ENCODE measurements around the gene NAT9. TPM values are rescaled to one million over a fixed set of nuclear protein-coding genes. Genes with fewer than 3 reads are reported as not detected.

The NAT9 gene
- total RNA-seq, 1 experiment from 2014 or later, result 63.5 TPM

DNA sequence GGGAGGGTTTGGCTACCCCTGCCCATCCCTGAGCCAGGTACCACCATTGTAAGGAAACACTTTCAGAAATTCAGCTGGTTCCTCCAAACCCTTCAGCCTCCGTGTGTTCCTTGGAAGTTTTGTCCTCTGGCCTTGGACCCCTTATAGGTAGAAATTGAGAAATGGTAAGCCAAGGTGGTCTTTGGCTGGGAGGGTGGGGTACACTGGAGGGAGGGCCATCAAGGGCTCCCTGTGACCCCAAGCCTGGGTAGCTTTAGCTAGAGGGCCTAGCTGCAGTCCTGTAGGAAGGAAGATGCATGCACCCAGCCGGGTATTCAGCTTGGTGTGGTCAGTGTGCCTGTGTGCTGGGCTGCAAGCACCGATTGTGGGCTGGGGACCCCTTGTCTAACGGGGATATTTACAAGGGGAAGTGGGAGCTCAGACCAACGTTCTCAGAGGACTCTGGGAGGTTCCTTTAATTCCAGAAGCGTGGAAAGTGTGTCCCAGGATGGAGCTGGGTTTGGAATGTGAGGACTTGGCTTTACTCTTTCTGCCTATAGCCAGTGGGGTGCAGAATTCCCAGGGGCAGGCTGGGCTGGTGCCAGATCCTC lies 6.8 kb downstream of the NAT9 start:
- Mint-ChIP-seq H3K4me3 (no peak overlapping the region), H3K27ac (peak overlapping the region in 1 of 3 experiments; percentile 77; a peak in 1 of 7 replicates), H3K36me3 (ENCODE audit: insufficient read depth in 1 of 3, low read depth in 3 of 3) (peaks cover 33 to 66% (median 63%) of the 10 kb centered on the region in 3 experiments; a peak in 6 of 7 replicates), H3K4me1 (peaks cover 9 to 23% of the 10 kb centered on the region in 2 experiments), H3K9me3 (no peaks in the 10 kb centered on the region), H3K27me3 (ENCODE audit: low read depth) (no peaks in the 10 kb centered on the region)
- no peak overlapping the region for H3K4me2 ChIP-seq (ENCODE audit: insufficient read depth, insufficient read length, low read length)
- H4K8ac ChIP-seq (replicated peaks; ENCODE audit: insufficient read length, low read depth, low read length), result no peak overlapping the region
- H3K79me2 ChIP-seq (ENCODE audit: insufficient read depth, low read length), result no peaks in the 10 kb centered on the region
- no peak overlapping the region for H2BK15ac ChIP-seq (ENCODE audit: low read depth, low read length)
- no peak for TF ChIP-seq CTCF (conservative IDR thresholded peaks at IDR 0.05)
- no peak overlapping the region for H3K23ac ChIP-seq (ENCODE audit: insufficient read length, low read depth, low read length)
- H3K4me1 ChIP-seq (ENCODE audit: insufficient read depth, low read length), result no peaks in the 10 kb centered on the region
- no peaks in the 10 kb centered on the region for H4K20me1 ChIP-seq (ENCODE audit: control insufficient read depth, insufficient read depth, insufficient read length)
- H2AFZ ChIP-seq (ENCODE audit: low read length), result no peak overlapping the region
- no peak overlapping the region for H3K14ac ChIP-seq (ENCODE audit: insufficient read depth, low read length)
- H4K5ac ChIP-seq (ENCODE audit: insufficient read length, low read depth, low read length), result no peak overlapping the region
- H3K27ac ChIP-seq (ENCODE audit: insufficient read length, low read depth, low read length), result no peak overlapping the region
- H2BK5ac ChIP-seq (ENCODE audit: insufficient read length, low read length), result no peak overlapping the region
- no peak overlapping the region for H3K18ac ChIP-seq (ENCODE audit: insufficient read length, low read depth, low read length)
- H3K9me3 ChIP-seq (ENCODE audit: control insufficient read depth, low read depth, low read length), result no peaks in the 10 kb centered on the region
- no peak overlapping the region for H3K4ac ChIP-seq (ENCODE audit: low read depth, low read length)
- H3K23me2 ChIP-seq (ENCODE audit: insufficient read length, low read depth, low read length, poor library complexity, severe bottlenecking), result no peaks in the 10 kb centered on the region
- no peaks in the 10 kb centered on the region for H3K79me1 ChIP-seq (ENCODE audit: insufficient read depth, low read depth, low read length, poor library complexity, severe bottlenecking)
- H2BK12ac ChIP-seq (ENCODE audit: insufficient read length, low read depth, low read length), result no peak overlapping the region
- no peak for DNase-seq
- no peak overlapping the region for H3K9ac ChIP-seq (ENCODE audit: extremely low read depth, insufficient read length, low read length)
- no peak overlapping the region for H3T11ph ChIP-seq (ENCODE audit: low read length)
- no peak overlapping the region for H2BK20ac ChIP-seq (ENCODE audit: low read depth, low read length, poor library complexity, severe bottlenecking)
- H2AK5ac ChIP-seq (ENCODE audit: insufficient read length, low read length), result no peak overlapping the region
- no peak overlapping the region for H4K91ac ChIP-seq (ENCODE audit: insufficient read length, low read depth, low read length)
- H2BK120ac ChIP-seq (ENCODE audit: low read depth, low read length, poor library complexity, severe bottlenecking), result no peak overlapping the region
- WGBS (ENCODE audit: extremely low coverage, insufficient read length, low lambda C conversion rate), result no CpG with 5 or more reads among the region's 6 CpGs
- no peaks in the 10 kb centered on the region for H3K27me3 ChIP-seq (ENCODE audit: insufficient read depth, low read length)
- H3K56ac ChIP-seq (ENCODE audit: insufficient read length, low read depth, low read length), result no peak overlapping the region
